RWPE2 (cell line): ENCODE results near the gene OR1E1.
"Not testable (repeated sequence)": the region's sequence is repeated elsewhere in the genome, so short reads cannot be mapped to it uniquely, and the experiment has no call there.

Experiments
- ATAC-seq: fragments of 200-7000 bp; cut with Tn5 transposase; 3 replicates; pipeline ENCODE4 v1.9.1; 2021; ENCODE audit warnings: low read depth
- DNase-seq: peaks from one replicate; pipeline ENCODE4 v3.0.0-alpha.2; 2020; ENCODE audit warnings: low spot score
- H3K27ac ChIP-seq: fragments of 450-650 bp; 2 replicates; pipeline ENCODE4 v1.5.1; 2017; ENCODE audit warnings: mild to moderate bottlenecking; ENCODE audit not compliant: poor library complexity, severe bottlenecking
- H3K27me3 ChIP-seq: fragments of 250-450 bp; sonication (Bioruptor Pico); 2 replicates; pipeline ENCODE4 v1.5.1; 2021; ENCODE audit warnings: mild to moderate bottlenecking, moderate library complexity; ENCODE audit not compliant: insufficient read depth, poor library complexity, severe bottlenecking
- H3K36me3 ChIP-seq: fragments of 250-450 bp; sonication (Bioruptor Pico); 2 replicates; pipeline ENCODE4 v1.5.1; 2020; ENCODE audit warnings: low read depth, mild to moderate bottlenecking, moderate library complexity
- H3K4me1 ChIP-seq: fragments of 250-450 bp; sonication (Bioruptor Pico); 2 replicates; pipeline ENCODE4 v1.5.1; 2021; ENCODE audit warnings: mild to moderate bottlenecking, moderate library complexity; ENCODE audit not compliant: insufficient read depth, poor library complexity, severe bottlenecking
- H3K4me3 ChIP-seq: fragments of 250-450 bp; sonication (Bioruptor Pico); 2 replicates; pipeline ENCODE4 v1.5.1; 2021; ENCODE audit warnings: mild to moderate bottlenecking, moderate library complexity; ENCODE audit not compliant: severe bottlenecking
- H3K9me3 ChIP-seq: fragments of 250-450 bp; sonication (Bioruptor Pico); 2 replicates; pipeline ENCODE4 v1.5.1; 2021; ENCODE audit warnings: mild to moderate bottlenecking, moderate library complexity; ENCODE audit not compliant: severe bottlenecking
- TF ChIP-seq, protein P1 (sequence below): fragments of 450-650 bp; IDR thresholded peaks from one replicate; pipeline ENCODE4 v1.5.1; 2017; ENCODE audit warnings: mild to moderate bottlenecking, moderate library complexity; ENCODE audit not compliant: poor library complexity, severe bottlenecking

Gene OR1E1, protein sequence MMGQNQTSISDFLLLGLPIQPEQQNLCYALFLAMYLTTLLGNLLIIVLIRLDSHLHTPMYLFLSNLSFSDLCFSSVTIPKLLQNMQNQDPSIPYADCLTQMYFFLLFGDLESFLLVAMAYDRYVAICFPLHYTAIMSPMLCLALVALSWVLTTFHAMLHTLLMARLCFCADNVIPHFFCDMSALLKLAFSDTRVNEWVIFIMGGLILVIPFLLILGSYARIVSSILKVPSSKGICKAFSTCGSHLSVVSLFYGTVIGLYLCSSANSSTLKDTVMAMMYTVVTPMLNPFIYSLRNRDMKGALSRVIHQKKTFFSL

DNA sequence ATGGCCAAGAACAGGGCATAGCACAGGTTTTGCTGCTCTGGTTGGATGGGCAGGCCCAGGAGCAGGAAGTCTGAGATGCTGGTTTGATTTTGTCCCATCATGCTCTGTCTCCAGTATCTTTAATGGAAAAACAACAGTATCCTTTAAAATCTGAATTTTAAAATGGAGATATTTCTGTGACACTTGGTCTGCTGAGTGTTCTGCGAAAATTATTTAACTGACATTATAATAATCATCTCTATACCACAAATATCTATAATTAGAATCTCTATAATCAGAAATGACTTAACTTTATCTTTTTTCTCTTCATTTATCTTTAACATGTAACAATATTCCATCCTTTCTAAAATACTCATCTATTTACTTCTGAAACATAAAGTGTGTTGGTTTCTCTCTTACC lies at the start of gene OR1E1:
Gene OR1E1, minus strand, starts transcription at position 101 of the 400 bp plus-strand sequence. Its CDS starts 0 bp downstream, at position 101.
- ATAC-seq = no peak
- H3K27ac ChIP-seq = no peak within 1 kb of the TSS
- no peak for DNase-seq

DNA sequence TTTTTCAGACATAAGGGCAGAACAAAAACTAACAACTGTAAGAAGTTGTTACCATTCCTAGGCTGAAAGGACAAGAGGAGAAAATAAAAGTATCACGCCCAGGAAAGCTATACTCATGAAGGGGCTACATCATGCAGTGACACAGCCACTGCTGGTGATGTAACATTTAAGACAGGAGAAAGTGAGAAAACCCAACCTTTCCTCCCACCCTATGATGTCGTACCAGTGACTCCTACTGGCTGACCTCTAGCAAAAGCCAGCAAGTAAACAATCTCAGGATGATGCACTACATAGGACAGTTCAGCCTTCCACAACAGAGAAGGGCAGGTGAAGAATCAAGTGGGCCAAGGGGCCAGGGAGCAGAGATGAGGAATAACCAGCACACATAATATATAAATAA lies 49.4 kb upstream of the OR1E1 start:
- Histone ChIP-seq H3K27me3 (no peaks in the 10 kb centered on the region), H3K4me1 (peaks cover 10% of the 10 kb centered on the region), H3K4me3 (no peak overlapping the region), H3K27ac (no peak overlapping the region), H3K9me3 (no peaks in the 10 kb centered on the region), H3K36me3 (no peaks in the 10 kb centered on the region)
- TF ChIP-seq, protein P1, sequence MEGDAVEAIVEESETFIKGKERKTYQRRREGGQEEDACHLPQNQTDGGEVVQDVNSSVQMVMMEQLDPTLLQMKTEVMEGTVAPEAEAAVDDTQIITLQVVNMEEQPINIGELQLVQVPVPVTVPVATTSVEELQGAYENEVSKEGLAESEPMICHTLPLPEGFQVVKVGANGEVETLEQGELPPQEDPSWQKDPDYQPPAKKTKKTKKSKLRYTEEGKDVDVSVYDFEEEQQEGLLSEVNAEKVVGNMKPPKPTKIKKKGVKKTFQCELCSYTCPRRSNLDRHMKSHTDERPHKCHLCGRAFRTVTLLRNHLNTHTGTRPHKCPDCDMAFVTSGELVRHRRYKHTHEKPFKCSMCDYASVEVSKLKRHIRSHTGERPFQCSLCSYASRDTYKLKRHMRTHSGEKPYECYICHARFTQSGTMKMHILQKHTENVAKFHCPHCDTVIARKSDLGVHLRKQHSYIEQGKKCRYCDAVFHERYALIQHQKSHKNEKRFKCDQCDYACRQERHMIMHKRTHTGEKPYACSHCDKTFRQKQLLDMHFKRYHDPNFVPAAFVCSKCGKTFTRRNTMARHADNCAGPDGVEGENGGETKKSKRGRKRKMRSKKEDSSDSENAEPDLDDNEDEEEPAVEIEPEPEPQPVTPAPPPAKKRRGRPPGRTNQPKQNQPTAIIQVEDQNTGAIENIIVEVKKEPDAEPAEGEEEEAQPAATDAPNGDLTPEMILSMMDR = peak; percentile 29
- DNase-seq = no peak
- ATAC-seq = no peak

More for the DNA sequence above, at the start of gene OR1E1:
- Histone ChIP-seq H3K4me1 (no peaks in the 10 kb centered on the region), H3K27me3 (peaks cover 3% of the 10 kb centered on the region), H3K9me3 (no peaks in the 10 kb centered on the region), H3K4me3 (no peak within 1 kb of the TSS), H3K36me3 (no peaks in the 10 kb centered on the region)
- TF ChIP-seq, protein P1 = no peak

DNA sequence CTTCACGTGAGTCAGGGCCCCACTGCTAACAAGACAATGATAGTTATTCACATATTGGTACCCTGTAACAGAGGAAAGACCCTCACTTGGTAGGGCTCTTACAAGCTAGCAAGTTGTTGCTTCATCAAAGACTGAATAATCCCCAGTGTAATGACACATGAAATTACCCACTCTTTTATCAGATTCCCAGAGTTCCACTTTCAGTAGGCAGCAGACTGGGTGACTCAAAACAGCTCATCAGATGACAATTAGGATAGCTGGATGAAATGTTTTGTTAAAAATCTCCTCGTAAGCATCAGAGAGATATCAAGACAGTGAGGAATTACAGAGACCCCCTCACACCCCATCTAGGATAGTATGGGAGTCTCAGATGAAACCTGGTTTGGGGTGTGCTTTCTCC lies 42.2 kb upstream of the OR1E1 start:
- Histone ChIP-seq H3K9me3 (no peaks in the 10 kb centered on the region), H3K27ac (no peak overlapping the region), H3K27me3 (peaks cover 12% of the 10 kb centered on the region), H3K36me3 (no peaks in the 10 kb centered on the region), H3K4me3 (no peak overlapping the region), H3K4me1 (no peaks in the 10 kb centered on the region)
- ATAC-seq (no peak), DNase-seq (no peak)
- TF ChIP-seq, protein P1 = no peak

DNA sequence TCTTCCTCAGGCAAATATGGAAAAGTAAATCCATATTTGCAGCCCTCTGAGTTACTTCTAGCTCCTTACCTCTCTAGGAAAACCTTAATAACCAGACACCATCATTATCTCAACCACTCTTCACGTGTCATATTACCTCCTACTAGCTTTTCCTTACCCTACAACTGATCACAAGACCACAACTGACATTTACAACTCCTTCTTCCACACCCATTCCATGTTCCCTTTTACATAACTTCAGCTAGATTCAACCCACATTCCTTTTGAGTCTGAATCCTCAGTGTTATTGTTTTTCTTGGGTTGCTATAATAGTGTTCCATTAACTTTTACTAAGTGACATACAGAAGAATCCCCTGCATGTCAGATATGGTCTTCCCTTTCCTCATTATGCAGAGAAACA lies 40.2 kb upstream of the OR1E1 start:
- Histone ChIP-seq H3K4me3 (no peak overlapping the region), H3K27me3 (peaks cover 12% of the 10 kb centered on the region), H3K36me3 (no peaks in the 10 kb centered on the region), H3K9me3 (no peaks in the 10 kb centered on the region), H3K27ac (no peak overlapping the region), H3K4me1 (no peaks in the 10 kb centered on the region)
- ATAC-seq = no peak
- DNase-seq = no peak
- TF ChIP-seq, protein P1 = no peak

DNA sequence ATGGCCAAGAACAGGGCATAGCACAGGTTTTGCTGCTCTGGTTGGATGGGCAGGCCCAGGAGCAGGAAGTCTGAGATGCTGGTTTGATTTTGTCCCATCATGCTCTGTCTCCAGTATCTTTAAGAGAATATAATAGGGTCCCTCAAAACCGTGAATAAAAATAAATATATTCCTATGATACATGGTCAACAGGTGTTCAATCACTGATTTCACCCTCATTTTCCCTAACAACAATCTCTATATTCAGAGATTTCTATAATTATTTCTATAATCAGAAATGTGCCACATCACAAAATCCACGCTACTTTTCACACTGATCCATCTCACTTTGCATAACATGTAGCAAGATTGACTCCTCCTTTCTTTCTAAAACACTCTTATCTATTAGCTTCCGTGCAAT lies 35.5 kb upstream of the OR1E1 start, which contains the start of gene OR1E2:
Gene OR1E2, minus strand, starts transcription at position 101 of the 400 bp plus-strand sequence. Its CDS starts 0 bp downstream, at position 101.
- H3K4me3 ChIP-seq = no peak within 1 kb of the TSS
- TF ChIP-seq, protein P1 = no peak
- ATAC-seq = no peak
- no peak for DNase-seq
- no peak within 1 kb of the TSS for H3K27ac ChIP-seq
- H3K4me1 ChIP-seq = no peaks in the 10 kb centered on the region
- H3K36me3 ChIP-seq = no peaks in the 10 kb centered on the region
- H3K27me3 ChIP-seq = peaks cover 8% of the 10 kb centered on the region
- H3K9me3 ChIP-seq = no peaks in the 10 kb centered on the region

DNA sequence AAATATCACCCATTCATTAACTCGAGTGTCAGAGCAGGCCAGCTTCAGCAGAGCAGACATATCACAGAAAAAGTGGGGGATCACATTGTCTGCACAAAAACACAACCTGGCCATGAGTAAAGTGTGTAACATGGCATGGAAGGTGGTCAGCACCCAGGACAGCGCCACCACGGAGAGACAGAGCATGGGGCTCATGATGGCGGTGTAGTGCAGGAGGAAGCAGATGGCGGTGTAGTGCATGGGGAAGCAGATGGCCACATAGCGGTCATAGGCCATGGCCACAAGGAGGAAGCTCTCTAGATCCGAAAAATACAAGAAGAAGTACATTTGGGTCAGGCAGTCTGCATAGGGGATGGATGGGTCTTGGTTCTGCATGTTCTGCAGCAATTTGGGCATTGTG lies 35.0 kb upstream of the OR1E1 start:
- not testable (repeated sequence) for DNase-seq, H3K27me3 ChIP-seq

More for the DNA sequence above, 35.0 kb upstream of the OR1E1 start:
- not testable (repeated sequence) for ATAC-seq, H3K9me3 ChIP-seq, H3K36me3 ChIP-seq, H3K4me1 ChIP-seq, H3K27ac ChIP-seq, H3K4me3 ChIP-seq
